Esophagus muscularis mucosa (tissue), 4 donors: ENCODE results near the gene GEN1.

Experiments used
- EP300 ChIP-seq: sonication (generic); formaldehyde crosslinking; IDR thresholded peaks from one replicate; pipeline ENCODE4 v1.6.1; 2017; ENCODE audit warnings: antibody characterized with exemption
- POLR2A ChIP-seq: fragments of 450-650 bp; IDR thresholded peaks from one replicate; pipeline ENCODE4 v1.6.1; 2017; ENCODE audit warnings: antibody characterized with exemption, moderate library complexity, mild to moderate bottlenecking, low read depth
- POLR2AphosphoS5 ChIP-seq, 2 donors: sonication (generic); formaldehyde crosslinking; IDR thresholded peaks; one replicate each; pipeline ENCODE4 v1.6.1; 2017; ENCODE audit warnings: antibody characterized with exemption in 2 of 2
- TF ChIP-seq, protein P1 (sequence below), 3 experiments: fragments of 200-600 bp in 2 of 3; fragments of 450-650 bp in 1 of 3; sonication (generic) in 2 of 3; IDR thresholded peaks; one replicate each; pipeline ENCODE4 v1.5.1; 2017 to 2019; ENCODE audit warnings: antibody characterized with exemption in 3 of 3, mild to moderate bottlenecking in 2 of 3, moderate library complexity in 1 of 3

DNA sequence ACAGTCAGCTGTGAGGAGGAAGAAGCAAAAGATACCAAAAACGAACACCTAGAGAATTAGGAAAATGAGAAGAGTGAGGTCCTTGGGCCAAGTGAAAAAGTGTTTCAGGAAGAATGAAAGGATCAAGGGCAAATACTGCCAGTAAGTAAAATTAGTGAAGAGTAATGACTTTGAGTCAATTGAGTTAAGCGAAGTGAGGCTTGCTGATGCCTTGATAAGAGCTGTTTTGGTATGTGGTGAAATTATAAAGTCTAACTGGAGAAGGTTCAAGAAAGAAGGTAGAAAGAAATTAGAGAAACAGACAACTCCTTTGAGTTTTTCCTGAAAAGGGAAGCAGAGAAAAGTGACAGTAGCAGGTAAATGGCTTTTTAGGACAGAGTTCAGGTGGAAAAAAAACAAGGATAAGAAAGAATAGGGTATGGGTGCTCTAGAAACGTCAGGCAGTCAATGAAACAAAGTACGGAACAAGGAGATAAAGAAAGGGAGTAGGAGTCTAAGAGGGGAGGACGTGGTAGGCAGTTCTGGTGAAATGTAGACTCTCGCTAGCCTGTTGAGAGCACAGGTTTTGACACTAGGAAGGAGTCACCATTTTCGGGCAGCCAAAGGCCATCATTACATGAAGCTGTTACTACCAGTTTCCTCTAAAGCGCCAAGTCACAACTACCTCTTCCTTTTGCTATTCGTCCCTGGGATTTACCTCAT lies 43.2 kb upstream of the GEN1 start:
- TF ChIP-seq EP300 = no peak
- TF ChIP-seq, protein P1, sequence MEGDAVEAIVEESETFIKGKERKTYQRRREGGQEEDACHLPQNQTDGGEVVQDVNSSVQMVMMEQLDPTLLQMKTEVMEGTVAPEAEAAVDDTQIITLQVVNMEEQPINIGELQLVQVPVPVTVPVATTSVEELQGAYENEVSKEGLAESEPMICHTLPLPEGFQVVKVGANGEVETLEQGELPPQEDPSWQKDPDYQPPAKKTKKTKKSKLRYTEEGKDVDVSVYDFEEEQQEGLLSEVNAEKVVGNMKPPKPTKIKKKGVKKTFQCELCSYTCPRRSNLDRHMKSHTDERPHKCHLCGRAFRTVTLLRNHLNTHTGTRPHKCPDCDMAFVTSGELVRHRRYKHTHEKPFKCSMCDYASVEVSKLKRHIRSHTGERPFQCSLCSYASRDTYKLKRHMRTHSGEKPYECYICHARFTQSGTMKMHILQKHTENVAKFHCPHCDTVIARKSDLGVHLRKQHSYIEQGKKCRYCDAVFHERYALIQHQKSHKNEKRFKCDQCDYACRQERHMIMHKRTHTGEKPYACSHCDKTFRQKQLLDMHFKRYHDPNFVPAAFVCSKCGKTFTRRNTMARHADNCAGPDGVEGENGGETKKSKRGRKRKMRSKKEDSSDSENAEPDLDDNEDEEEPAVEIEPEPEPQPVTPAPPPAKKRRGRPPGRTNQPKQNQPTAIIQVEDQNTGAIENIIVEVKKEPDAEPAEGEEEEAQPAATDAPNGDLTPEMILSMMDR (IDR thresholded peaks at IDR 0.05) = no peak
- TF ChIP-seq POLR2A = no peak
- no peak for TF ChIP-seq POLR2AphosphoS5 (IDR thresholded peaks at IDR 0.05)
